HG02610 (cell line): ENCODE measurements around the gene MZT2A.
"Not testable (repeated sequence)": the region's sequence is repeated elsewhere in the genome, so short reads cannot be mapped to it uniquely, and the experiment has no call there.

Experiments used
- ATAC-seq: cut with Tn5 transposase; IDR thresholded peaks from one replicate; pipeline ENCODE4 v1.9.1; 2021; ENCODE audit warnings: mild to moderate bottlenecking, moderate library complexity; ENCODE audit not compliant: unreplicated experiment

The MZT2A gene

DNA sequence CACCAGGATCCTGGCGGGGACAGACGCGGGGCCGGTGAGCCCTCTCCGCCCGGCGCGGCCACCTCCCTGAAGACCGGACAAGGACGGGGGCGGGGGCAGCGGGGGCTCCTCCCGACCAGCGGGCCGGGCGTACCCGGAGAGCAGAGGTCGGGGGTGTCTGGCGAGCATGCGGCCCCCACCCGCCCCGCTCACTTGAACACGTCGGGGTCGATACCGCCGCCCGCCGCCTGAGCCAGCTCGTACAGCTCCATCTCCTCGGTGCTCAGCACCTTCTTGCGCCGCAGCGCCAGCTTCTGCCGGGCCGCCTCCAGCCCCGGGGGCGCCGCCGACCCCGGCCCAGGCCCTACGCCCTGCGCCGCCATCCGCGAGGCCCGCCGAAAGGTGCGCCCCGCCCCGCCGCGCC is at the start of gene MZT2A:
Gene MZT2A, minus strand, starts transcription at position 383 of the 403 bp plus-strand sequence. Its CDS starts 21 bp downstream, at position 362.
- ATAC-seq = not testable (repeated sequence)

DNA sequence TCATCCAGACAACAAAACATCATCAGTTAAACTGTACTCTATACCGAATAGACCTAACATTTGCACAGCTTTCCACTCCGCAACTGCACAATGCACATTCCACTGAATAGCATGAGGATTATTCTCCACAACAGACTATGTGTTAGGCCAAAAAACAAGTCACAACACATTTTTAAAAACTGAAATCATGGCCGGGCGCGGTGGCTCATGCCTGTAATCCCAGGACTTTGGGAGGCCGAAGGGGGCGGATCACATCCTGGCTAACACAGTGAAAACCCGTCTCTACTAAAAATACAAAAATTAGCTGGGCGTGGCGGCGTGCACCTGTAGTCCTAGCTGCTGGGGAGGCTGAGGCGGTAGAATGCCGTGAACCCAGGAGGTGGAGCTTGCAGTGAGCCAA is 46.7 kb upstream of the MZT2A start:
- ATAC-seq = not testable (repeated sequence)

- not testable (repeated sequence) for ATAC-seq
These were observed 44.6 kb upstream of the MZT2A start for GRCh38 chr2:131536841-131537240.

DNA sequence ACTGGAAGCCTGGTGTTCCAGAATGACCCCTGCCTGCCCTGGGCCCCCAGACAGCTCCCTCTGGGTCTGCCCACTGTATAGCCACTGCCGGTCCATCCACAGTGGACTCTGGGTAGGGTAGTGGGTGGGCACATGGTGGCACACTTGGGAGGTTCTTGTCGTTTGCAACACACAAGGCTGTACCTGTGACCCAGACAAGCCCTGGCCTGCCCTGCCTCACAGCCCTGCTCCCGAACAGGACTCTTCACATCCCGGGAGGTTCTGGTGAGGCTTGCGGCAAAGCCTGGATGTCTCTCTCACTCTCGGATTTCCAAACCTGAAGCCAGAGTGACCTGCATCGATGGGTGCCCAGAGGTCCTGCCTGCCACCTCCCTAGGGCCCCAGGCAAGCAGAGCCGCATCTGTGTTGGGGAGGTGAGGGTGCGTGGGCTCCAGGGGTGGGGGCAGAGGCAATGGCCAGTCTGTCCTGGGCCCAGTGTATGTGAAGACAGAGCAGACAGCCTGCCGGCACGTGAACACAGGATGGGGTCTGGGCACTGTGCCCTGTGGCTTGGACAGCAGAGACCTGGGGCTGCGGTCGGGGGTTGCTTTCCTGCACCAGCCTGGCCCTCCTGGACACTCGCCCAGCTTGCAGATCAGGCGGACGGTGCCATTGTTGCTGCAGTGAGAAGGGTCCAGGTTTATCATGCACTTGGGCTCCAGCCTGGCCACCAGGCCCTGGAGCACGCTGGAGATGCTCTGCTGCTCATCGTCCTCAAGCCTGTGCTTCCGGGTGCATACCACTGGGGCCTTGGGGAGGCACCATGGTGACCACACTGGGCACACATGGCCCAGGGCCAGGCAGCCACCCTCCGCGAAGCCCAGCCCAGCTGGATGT is 44.0 kb upstream of the MZT2A start:
- ATAC-seq = not testable (repeated sequence)

DNA sequence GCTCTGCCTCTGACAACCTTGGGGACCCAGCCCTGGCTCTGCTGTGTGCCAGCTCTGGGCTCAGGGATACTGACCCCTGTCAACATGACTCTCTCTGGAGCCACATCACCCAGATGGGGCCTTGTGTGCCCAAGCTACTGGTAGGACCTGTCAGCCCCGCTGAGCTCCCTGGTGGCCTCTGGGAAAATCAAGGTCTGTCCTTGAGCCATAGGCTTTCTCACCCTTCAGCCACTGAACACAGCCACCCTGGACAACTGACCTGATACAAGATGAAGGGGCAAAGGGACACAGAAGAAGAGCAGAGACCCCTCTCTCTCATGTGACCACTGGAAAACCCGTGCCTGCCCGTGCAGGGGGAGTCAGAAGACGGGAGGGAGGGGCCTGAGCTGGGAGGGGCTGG is 43.3 kb upstream of the MZT2A start:
- no peak for ATAC-seq

GRCh38 chr2:131534965-131535364 is 42.8 kb upstream of the MZT2A start:
- ATAC-seq = not testable (repeated sequence)

- not testable (repeated sequence) for ATAC-seq
These were observed 42.1 kb upstream of the MZT2A start for GRCh38 chr2:131534317-131534672.

GRCh38 chr2:131533609-131534316 is 41.6 kb upstream of the MZT2A start:
- not testable (repeated sequence) for ATAC-seq

DNA sequence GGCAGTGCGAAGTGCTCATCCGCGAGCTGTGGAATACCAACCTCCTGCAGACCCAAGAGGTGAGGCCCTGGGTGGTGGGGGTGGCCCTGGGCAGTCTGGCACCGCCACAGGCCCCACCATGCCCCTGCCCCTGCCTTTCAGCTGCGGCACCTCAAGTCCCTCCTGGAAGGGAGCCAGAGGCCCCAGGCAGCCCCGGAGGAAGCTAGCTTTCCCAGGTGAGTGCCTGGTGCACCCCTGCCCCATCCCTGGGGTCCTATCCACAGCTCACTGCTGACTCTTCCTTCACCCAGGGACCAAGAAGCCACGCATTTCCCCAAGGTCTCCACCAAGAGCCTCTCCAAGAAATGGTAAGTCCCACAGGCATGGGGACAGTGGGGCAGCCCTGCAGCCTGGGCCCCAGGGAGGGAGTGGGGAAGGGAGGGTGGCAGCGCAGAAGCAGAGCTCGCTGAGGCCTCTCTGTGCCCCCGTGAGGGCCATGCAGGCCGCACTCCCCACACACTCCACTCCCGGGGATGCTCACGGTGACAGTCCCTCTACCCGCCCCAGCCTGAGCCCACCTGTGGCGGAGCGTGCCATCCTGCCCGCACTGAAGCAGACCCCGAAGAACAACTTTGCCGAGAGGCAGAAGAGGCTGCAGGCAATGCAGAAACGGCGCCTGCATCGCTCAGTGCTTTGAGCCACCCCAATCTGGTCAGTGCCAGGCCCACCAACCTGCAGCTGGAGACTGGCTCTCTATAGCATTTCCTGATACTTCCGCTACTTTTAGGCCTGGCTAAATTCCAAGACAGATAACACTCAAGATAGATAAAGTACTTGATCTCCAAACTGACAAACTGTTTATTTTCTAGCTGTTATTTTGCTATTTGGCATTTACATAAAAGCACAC is 40.8 kb upstream of the MZT2A start:
- ATAC-seq = not testable (repeated sequence)

GRCh38 chr2:131531547-131532185 is 39.5 kb upstream of the MZT2A start:
- not testable (repeated sequence) for ATAC-seq

DNA sequence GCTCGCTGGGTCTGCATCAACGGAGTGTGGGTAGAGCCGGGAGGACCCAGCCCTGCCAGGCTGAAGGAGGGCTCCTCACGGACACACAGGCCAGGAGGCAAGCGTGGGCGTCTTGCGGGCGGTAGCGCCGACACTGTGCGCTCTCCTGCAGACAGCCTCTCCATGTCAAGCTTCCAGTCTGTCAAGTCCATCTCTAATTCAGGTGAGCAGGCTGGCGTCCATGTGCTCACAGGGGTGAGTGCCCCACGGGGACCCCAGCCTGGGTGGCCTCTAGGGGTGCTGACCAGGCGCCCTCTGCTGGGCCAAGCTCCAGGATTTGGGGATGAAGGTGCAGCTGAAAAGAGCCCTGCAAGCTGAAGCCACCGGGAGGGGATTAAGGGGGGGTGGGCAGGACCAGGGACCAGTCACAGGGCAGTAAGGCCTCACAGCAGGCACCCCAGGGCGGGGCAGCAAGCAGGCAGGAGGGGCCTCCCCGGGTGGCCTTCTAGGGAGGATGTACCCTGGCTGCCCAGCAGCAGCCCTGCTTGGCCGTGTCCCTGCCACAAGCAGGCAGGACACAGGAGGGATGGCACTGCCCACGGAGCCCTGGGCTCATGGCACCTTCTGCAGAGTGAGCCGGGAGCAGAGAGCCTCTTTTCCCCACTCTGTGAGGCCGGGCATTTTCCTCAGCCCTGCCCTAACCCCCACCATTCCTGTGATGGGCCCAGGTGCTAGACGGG is 38.6 kb upstream of the MZT2A start:
- not testable (repeated sequence) for ATAC-seq

DNA sequence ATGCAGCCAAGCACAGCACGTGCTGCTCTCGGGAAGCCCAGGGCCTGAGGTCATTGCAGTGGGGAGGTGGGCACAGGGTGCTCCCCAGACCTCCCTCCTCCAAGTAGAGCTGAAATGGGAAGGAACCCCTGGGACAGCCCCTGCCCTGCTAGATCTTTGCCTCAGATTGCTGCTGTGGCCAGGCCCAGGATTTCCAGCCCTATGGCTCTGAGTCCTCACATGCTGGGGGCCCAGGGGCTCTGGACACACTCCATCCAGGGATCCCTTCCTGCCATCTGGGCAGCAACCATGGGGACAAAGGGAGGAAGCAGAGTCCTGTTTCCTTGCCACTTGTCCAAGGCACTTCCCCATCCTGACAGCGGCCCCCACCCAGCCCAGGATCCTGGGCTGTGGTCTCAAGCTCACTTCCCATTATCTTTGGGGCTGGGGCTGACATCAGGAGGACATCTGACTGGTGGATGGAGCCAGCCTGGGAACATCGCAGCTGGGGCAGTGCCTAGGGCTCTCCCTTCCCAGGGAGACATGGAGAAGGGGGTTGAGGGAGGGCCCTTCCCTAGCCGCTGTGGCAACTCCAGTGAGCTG is 37.8 kb upstream of the MZT2A start:
- ATAC-seq = peak; percentile 5

DNA sequence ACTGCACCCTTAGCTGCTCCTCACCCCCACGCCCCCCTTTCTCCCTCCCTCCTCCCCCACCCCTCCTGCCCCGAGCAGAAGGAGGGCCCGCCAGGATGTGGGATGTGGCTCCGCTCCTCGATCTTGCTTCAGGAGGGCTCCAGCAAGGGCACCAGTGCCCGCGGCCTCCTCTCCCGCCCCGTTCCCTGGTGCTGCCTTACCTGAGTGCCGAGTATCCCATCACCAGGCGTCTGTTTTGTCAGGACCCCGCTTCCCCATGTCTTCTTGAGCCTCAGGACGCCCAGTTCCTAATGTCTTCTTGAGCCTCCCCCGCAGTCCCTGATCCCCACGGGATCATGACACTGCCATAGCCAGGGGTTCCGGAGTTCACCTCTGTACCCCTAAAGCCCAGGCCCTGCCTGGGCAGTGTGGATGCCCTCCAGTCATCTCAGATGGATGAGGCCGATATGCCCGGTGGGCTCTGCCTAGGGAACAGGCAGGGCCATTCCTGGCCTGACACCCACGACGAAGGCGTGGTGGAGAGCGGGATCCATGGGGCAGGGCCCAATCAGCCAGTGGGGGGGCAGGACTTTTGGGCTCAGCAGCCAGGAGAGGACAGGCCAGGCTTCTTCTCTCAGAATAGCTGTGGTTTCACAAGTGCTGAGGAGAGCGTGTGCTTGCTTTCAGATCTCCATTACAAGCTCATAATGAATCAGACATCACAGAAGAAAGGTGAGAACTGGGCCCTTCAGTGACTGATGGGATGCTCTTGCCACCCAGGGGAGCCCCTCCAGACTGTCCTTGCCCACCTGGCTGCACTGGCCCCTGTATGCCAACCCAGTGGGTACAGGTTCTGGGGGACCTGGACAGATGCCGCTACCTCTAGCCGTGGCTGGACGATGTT is 37.0 kb upstream of the MZT2A start:
- peak; percentile 80 for ATAC-seq

DNA sequence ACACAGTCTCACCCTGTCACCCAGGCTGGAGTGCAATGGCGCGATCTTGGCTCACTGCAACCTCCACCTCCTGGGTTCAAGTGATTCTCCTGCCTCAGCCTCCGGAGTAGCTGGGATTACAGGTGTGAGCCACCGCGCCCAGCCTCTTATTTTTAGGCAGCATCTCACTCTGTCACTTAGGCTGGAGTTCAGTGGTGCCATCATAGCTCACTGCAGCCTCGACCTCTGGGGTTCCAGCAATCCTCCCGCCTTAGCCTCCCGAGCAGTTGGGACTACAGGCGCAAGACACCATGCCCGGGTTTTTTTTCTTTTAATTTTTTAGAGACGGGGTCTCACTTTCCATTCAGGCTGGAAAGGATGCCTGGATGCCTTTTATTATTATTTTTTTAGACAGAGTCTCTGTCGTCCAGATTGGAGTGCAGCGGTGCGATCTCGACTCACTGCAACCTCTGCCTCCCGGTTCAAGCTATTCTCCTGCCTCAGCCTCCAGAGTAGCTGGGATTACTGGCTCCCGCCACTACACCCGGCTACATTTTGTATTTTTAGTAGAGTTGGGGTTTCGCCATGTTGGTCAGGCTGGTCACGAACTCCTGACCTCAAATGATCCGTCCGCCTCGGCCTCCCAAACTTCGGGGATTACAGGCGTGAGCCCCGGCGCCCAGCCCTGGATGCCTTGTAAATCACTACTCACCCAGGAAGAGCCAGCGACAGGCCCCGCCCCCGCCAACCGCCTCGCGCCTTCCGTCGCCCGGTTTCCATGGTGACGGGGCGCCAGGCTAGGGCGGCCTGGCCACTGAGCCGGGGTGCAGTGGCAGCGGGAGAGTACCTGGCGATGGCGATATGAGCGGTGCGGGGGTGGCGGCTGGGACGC is 35.2 kb upstream of the MZT2A start, which contains the start of gene CCDC74A:
Gene CCDC74A, plus strand, starts transcription at position 758 of the 871 bp plus-strand sequence. Its CDS starts 83 bp downstream, at position 841.
- ATAC-seq = peak; percentile 83

DNA sequence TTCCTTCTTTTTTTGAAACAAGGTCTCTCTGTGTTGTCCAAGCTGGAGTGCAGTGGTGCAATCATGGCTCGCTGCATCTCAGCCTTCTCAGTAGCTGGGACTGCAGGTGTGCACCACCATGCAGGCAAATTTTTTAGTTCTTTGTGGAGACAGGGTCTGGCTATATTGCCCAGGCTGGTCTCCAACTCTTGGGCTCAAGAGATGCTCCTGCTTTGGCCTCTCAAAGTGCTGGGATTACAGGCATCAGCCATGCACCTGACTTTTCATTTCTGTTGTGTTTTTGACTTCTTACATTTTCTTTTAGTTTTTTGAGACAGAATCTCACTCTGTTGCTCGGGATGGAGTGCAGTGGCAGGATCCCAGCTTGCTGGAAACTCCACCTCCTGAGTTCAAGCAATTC is 33.1 kb upstream of the MZT2A start:
- not testable (repeated sequence) for ATAC-seq

DNA sequence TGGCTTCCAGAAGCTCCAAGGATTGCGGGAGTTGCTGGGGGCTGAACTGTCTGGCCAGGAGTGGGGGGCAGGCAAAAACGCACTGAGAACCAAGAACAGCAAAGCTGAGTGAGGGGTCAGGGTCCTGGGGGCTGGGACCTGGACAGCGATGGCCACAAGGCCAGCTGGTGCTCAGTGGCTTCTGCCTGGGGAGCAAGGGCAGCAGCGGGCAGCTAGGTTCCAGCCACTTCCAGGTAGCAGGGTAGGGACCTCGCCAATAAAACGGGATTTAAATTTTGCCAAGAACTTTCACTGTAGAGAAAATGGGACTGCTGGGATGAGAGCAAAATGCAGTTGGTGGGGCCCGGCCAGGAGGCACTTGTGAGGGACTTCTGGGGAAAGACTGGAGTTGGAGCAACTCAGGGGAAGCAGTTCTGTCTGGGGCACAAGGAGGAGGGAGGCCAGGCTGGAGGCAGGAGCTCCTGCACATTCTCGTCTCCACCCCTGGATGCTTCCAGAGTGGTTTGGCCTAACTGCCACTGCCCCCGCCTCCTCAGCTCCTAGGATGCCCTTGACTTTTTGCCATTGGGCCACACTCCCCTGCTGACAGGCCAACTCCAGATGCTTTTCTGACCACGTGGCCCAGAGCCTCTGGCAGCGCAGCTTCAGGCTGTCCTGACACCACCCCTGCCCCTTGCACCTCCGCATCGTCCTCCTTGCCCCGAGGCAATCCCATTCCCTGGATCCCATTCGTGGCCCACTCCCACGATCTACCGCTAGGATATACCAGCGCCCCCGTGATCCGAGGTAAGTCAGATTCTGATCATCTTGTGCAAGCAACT is 30.0 kb upstream of the MZT2A start:
- ATAC-seq = no peak

GRCh38 chr2:131521524-131521923 is 29.3 kb upstream of the MZT2A start:
- not testable (repeated sequence) for ATAC-seq
